SK-N-MC (cell line): ENCODE measurements around the gene FKBP1A.

Experiments used
- DNase-seq: peaks from one replicate; pipeline ENCODE4 v3.0.0-alpha.2; 2011; ENCODE audit warnings: low read depth, low spot score
- H3K27ac ChIP-seq: fragments of 200-600 bp; sonication (generic); 2 replicates; pipeline ENCODE4 v1.5.1; 2016; ENCODE audit warnings: mixed run types
- H3K36me3 ChIP-seq: fragments of 200-600 bp; sonication (generic); 2 replicates; pipeline ENCODE4 v1.6.1; 2017; ENCODE audit warnings: antibody characterized with exemption, low read length, mixed read lengths; ENCODE audit not compliant: insufficient read depth
- H3K4me3 ChIP-seq: fragments of 200-600 bp; sonication (generic); 2 replicates; pipeline ENCODE4 v1.5.1; 2016
- H3K9ac ChIP-seq: fragments of 200-600 bp; sonication (generic); 2 replicates; pipeline ENCODE4 v1.8.0; 2017; ENCODE audit warnings: mixed run types, mixed read lengths; ENCODE audit not compliant: insufficient read length
- H3K9me3 ChIP-seq: fragments of 200-600 bp; sonication (generic); 2 replicates; pipeline ENCODE4 v1.6.1; 2017; ENCODE audit warnings: low read depth, mild to moderate bottlenecking, antibody characterized with exemption, low read length, moderate library complexity, mixed read lengths
- EZH2 ChIP-seq: fragments of 200-600 bp; sonication (generic); IDR thresholded peaks from one replicate; pipeline ENCODE4 v1.6.1; 2017; ENCODE audit warnings: antibody characterized with exemption
- FOXP2 ChIP-seq: optimal IDR thresholded peaks from 2 replicates; pipeline ENCODE3; 2011; ENCODE audit warnings: mild to moderate bottlenecking, moderate library complexity; ENCODE audit not compliant: insufficient read depth; ENCODE audit errors: extremely low read length, control extremely low read depth
- POLR2AphosphoS5 ChIP-seq: IDR thresholded peaks from 2 replicates; pipeline ENCODE4 v1.6.1; 2012; ENCODE audit warnings: mild to moderate bottlenecking, low read depth, low read length, borderline replicate concordance

Gene FKBP1A

GRCh38 chr20:1376408-1377270 is 16.2 kb downstream of the FKBP1A start:
- Histone ChIP-seq H3K36me3 (peaks cover 26% of the 10 kb centered on the region), H3K4me3 (no peak overlapping the region), H3K27ac (no peak overlapping the region), H3K9ac (no peak overlapping the region), H3K9me3 (no peaks in the 10 kb centered on the region)
- DNase-seq = no peak
- no peak for TF ChIP-seq POLR2AphosphoS5
- TF ChIP-seq EZH2 = no peak
- TF ChIP-seq FOXP2 = no peak

- H3K9ac ChIP-seq = no peak overlapping the region
- no peak overlapping the region for H3K27ac ChIP-seq
- H3K4me3 ChIP-seq = no peak overlapping the region
- DNase-seq = no peak
- peaks cover 32% of the 10 kb centered on the region for H3K36me3 ChIP-seq
- no peaks in the 10 kb centered on the region for H3K9me3 ChIP-seq
- TF ChIP-seq EZH2 (no peak), FOXP2 (no peak), POLR2AphosphoS5 (no peak)
Measured at GRCh38 chr20:1376007-1376406, 16.8 kb downstream of the FKBP1A start.

DNA sequence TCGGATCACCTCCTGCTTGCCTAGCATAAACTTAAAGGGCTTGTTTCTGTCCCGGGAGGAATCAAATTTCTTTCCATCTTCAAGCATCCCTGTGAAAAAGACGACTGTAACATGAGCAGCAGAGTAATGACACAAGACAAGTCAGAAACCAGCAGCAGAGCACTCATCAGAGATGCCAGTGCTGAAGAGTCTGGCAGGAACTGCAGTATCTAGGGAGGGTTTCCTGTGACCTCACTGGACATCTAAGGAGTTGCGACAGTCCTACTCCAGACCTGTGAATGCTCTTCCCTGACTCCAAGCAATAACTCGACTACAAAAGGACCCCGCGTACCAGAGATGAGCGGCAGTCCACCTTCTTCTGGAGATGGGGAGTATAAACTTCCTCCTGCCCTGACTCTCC is 17.3 kb downstream of the FKBP1A start:
- Histone ChIP-seq H3K9ac (no peak overlapping the region), H3K36me3 (peaks cover 36% of the 10 kb centered on the region), H3K9me3 (no peaks in the 10 kb centered on the region), H3K4me3 (no peak overlapping the region), H3K27ac (no peak overlapping the region)
- DNase-seq = no peak
- TF ChIP-seq FOXP2 = no peak
- TF ChIP-seq POLR2AphosphoS5 = no peak
- TF ChIP-seq EZH2 = no peak

DNA sequence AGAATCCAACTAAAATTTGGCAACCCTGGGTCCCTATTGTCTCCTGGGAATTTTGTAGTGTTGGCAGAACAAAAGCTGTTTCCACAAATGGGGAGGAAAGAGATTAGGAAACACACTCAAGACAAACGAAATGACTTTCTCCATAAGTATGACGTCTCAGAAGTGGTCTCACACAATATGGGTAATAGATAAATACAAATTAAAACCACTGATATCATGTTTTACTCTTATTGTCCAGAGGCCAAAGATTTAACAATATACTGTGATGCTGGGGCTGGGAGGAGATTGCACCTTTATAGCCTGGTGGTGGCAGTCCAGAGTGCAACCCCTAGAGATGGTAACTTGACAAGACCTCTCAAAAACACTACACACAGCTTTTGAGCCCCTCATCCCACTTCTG is 18.6 kb downstream of the FKBP1A start:
- no peak overlapping the region for H3K9ac ChIP-seq
- TF ChIP-seq EZH2 (no peak), POLR2AphosphoS5 (no peak), FOXP2 (no peak)

GRCh38 chr20:1373614-1374013 is 19.2 kb downstream of the FKBP1A start:
- Histone ChIP-seq H3K4me3 (no peak overlapping the region), H3K36me3 (peaks cover 36% of the 10 kb centered on the region), H3K9ac (no peak overlapping the region), H3K27ac (no peak overlapping the region), H3K9me3 (no peaks in the 10 kb centered on the region)
- DNase-seq = no peak
- TF ChIP-seq EZH2 (no peak), POLR2AphosphoS5 (no peak), FOXP2 (no peak)

More for the DNA sequence above, 18.6 kb downstream of the FKBP1A start:
- Histone ChIP-seq H3K9me3 (no peaks in the 10 kb centered on the region), H3K36me3 (peaks cover 36% of the 10 kb centered on the region), H3K4me3 (no peak overlapping the region), H3K27ac (no peak overlapping the region)
- DNase-seq = no peak

GRCh38 chr20:1373036-1373435 is 19.8 kb downstream of the FKBP1A start:
- Histone ChIP-seq H3K4me3 (no peak overlapping the region), H3K9ac (no peak overlapping the region), H3K27ac (no peak overlapping the region), H3K9me3 (no peaks in the 10 kb centered on the region), H3K36me3 (peaks cover 41% of the 10 kb centered on the region)
- no peak for DNase-seq
- TF ChIP-seq EZH2 (no peak), POLR2AphosphoS5 (no peak), FOXP2 (no peak)

- no peak for DNase-seq
- no peak for TF ChIP-seq POLR2AphosphoS5
- no peak for TF ChIP-seq EZH2
- TF ChIP-seq FOXP2 = no peak
- Histone ChIP-seq H3K9me3 (no peaks in the 10 kb centered on the region), H3K27ac (no peak overlapping the region), H3K9ac (no peak overlapping the region), H3K36me3 (peaks cover 50% of the 10 kb centered on the region), H3K4me3 (no peak overlapping the region)
Measured at GRCh38 chr20:1371830-1372539, 20.9 kb downstream of the FKBP1A start.

DNA sequence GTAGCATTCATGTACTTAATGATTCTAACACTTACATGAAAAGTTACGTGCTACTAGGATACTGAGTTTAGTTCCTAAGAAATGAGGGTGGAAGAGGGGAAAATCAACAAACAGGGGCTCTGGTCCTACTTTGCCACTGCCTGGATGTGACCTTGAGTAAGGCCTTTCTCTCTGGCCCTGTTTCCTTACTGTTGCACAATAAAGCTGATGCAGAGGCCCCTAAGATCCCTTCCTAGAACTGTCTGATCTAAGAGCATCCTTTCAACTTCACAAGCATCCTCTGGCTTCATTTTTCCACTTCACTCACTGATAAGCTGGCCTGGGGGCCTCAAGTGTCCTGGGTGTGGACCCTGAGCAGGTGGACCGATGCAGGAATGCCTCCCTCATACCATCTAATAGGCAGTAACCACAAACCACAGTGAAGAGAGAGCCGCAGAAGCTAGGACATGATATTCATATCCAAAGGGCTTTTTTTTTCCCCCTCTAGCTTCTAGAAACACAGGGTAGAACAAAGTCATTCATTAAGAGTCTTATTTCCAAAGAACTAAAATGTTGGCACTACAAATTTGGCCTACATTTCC is 21.6 kb downstream of the FKBP1A start:
- H3K27ac ChIP-seq = no peak overlapping the region
- no peak overlapping the region for H3K9ac ChIP-seq
- DNase-seq = no peak
- no peak for TF ChIP-seq POLR2AphosphoS5
- TF ChIP-seq FOXP2 = no peak
- no peak for TF ChIP-seq EZH2
- H3K36me3 ChIP-seq = peaks cover 50% of the 10 kb centered on the region
- no peaks in the 10 kb centered on the region for H3K9me3 ChIP-seq
- no peak overlapping the region for H3K4me3 ChIP-seq
